MCF 10A (cell line): ENCODE results near the gene GLRA2. TPM values are rescaled to one million over a fixed set of nuclear protein-coding genes. Genes with fewer than 3 reads are reported as not detected.

Experiments
- BruUV-seq: library from RNA; stranded (reverse); fragments of 400-500 nt; replicated peaks from 2 replicates; lab custom pipeline; 2021; lab: Mats Ljungman, UMichigan
- CTCF ChIA-PET: fragments of 300-600 bp; sonication (Branson Sonifier 250); formaldehyde crosslinking; extraction: SDS; loops from one replicate; lab custom pipeline; 2021; ENCODE audit warnings: antibody characterized with exemption, inconsistent platforms; lab: Yijun Ruan, JAX
- POLR2A ChIA-PET: fragments of 300-600, 350-650 bp; sonication (Branson Sonifier 250); formaldehyde crosslinking; extraction: SDS; loops from one replicate; lab custom pipeline; 2020; ENCODE audit warnings: antibody characterized with exemption, inconsistent platforms; lab: Yijun Ruan, JAX
- DNase-seq: peaks from one replicate; pipeline ENCODE4 v3.0.0-alpha.2; 2018; ENCODE audit not compliant: unreplicated experiment
- H3K27ac Mint-ChIP-seq: one replicate; pipeline ENCODE4 v1.8.0; 2022; ENCODE audit warnings: mild to moderate bottlenecking, low read depth, mixed read lengths; ENCODE audit not compliant: unreplicated experiment
- H3K27me3 Mint-ChIP-seq: one replicate; pipeline ENCODE4 v1.8.0; 2022; ENCODE audit warnings: mixed read lengths; ENCODE audit not compliant: insufficient read depth, unreplicated experiment
- H3K36me3 Mint-ChIP-seq: one replicate; pipeline ENCODE4 v1.8.0; 2022; ENCODE audit warnings: mild to moderate bottlenecking, moderate library complexity, mixed read lengths; ENCODE audit not compliant: insufficient read depth, unreplicated experiment
- H3K4me1 Mint-ChIP-seq: one replicate; pipeline ENCODE4 v1.8.0; 2022; ENCODE audit warnings: mixed read lengths; ENCODE audit not compliant: insufficient read depth, unreplicated experiment
- H3K4me3 Mint-ChIP-seq: one replicate; pipeline ENCODE4 v1.8.0; 2022; ENCODE audit warnings: mild to moderate bottlenecking, moderate library complexity, mixed read lengths; ENCODE audit not compliant: unreplicated experiment
- H3K9me3 Mint-ChIP-seq: one replicate; pipeline ENCODE4 v1.8.0; 2022; ENCODE audit warnings: mixed read lengths; ENCODE audit not compliant: unreplicated experiment
- intact Hi-C: fragments of 100-400 bp; cut with micrococcal nuclease; formaldehyde crosslinking; loops from 2 replicates; pipeline ENCODE4 v1.14.1; 2022
- total RNA-seq: library from RNA; stranded (reverse); gene quantifications from 2 replicates; pipeline ENCODE4 v1.2.3, GENCODE V29; 2022
- TF ChIP-seq, protein P1 (sequence below): fragments of 200-600 bp; IDR thresholded peaks from one replicate; pipeline ENCODE4 v1.8.0; 2022; ENCODE audit warnings: antibody characterized with exemption, mild to moderate bottlenecking; ENCODE audit not compliant: unreplicated experiment

The GLRA2 gene
- total RNA-seq, 1 experiment from 2014 or later = not detected

DNA sequence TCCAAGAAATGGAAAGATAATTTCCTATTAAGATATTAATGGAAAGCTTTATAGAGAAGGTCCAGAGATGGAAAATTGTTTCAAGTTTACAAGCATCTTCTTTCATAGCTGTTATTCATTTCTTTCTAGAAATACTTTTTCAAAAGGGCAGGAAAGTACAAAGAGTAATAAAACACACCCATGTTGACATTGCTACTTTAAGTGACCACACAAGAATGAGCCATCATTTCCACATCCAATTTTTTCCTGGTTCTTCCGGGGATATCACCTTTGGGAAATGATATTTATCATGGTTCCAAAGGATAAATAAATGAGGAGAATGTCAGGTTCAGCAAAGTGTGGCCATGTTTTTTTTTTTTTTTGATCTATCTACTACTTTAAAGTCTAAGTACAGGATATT is 4.5 kb downstream of the GLRA2 start:
- H3K4me3 Mint-ChIP-seq = no peak overlapping the region
- intact Hi-C loops = no loop called here
- TF ChIP-seq, protein P1, sequence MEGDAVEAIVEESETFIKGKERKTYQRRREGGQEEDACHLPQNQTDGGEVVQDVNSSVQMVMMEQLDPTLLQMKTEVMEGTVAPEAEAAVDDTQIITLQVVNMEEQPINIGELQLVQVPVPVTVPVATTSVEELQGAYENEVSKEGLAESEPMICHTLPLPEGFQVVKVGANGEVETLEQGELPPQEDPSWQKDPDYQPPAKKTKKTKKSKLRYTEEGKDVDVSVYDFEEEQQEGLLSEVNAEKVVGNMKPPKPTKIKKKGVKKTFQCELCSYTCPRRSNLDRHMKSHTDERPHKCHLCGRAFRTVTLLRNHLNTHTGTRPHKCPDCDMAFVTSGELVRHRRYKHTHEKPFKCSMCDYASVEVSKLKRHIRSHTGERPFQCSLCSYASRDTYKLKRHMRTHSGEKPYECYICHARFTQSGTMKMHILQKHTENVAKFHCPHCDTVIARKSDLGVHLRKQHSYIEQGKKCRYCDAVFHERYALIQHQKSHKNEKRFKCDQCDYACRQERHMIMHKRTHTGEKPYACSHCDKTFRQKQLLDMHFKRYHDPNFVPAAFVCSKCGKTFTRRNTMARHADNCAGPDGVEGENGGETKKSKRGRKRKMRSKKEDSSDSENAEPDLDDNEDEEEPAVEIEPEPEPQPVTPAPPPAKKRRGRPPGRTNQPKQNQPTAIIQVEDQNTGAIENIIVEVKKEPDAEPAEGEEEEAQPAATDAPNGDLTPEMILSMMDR = no peak
- DNase-seq = no peak
- ChIA-PET CTCF (interaction anchor here (0.6 kb wide), 1 partner anchor 654 kb away, joined by 4 read pairs; no protein-coding TSS in a partner anchor), POLR2A (no interaction called here)
- no peaks in the 10 kb centered on the region for H3K9me3 Mint-ChIP-seq
- peaks cover 5% of the 10 kb centered on the region for H3K4me1 Mint-ChIP-seq
- no peak overlapping the region for H3K27ac Mint-ChIP-seq
- BruUV-seq = no TSS peak
- H3K36me3 Mint-ChIP-seq = no peaks in the 10 kb centered on the region
- peaks cover 40% of the 10 kb centered on the region for H3K27me3 Mint-ChIP-seq

- POLR2A ChIA-PET = no interaction called here
- TF ChIP-seq, protein P1 = no peak
- Mint-ChIP-seq H3K4me1 (no peaks in the 10 kb centered on the region), H3K4me3 (no peak overlapping the region), H3K27me3 (peaks cover 26% of the 10 kb centered on the region), H3K36me3 (no peaks in the 10 kb centered on the region), H3K9me3 (no peaks in the 10 kb centered on the region), H3K27ac (no peak overlapping the region)
- CTCF ChIA-PET = no interaction called here
- no peak for DNase-seq
- intact Hi-C loops = no loop called here
- BruUV-seq = no TSS peak
Measured at GRCh38 chrX:14546190-14546589, 16.9 kb downstream of the GLRA2 start.

- intact Hi-C loops = no loop called here
Measured at GRCh38 chrX:14554131-14554715, 24.9 kb downstream of the GLRA2 start.

GRCh38 chrX:14564058-14564457 is 34.7 kb downstream of the GLRA2 start:
- peaks cover 22% of the 10 kb centered on the region for H3K27me3 Mint-ChIP-seq
- no peaks in the 10 kb centered on the region for H3K36me3 Mint-ChIP-seq
- no peak overlapping the region for H3K27ac Mint-ChIP-seq
- intact Hi-C loops = no loop called here
- POLR2A ChIA-PET = interaction anchor here (0.8 kb wide), 1 partner anchor 89 kb away, joined by 4 read pairs; no protein-coding TSS in a partner anchor
- TF ChIP-seq, protein P1 = no peak
- BruUV-seq = no TSS peak
- CTCF ChIA-PET = interaction anchor here (0.9 kb wide), 1 partner anchor 679 kb away, joined by 3 read pairs; no protein-coding TSS in a partner anchor
- peaks cover 10% of the 10 kb centered on the region for H3K9me3 Mint-ChIP-seq
- H3K4me1 Mint-ChIP-seq = no peaks in the 10 kb centered on the region
- no peak for DNase-seq
- H3K4me3 Mint-ChIP-seq = no peak overlapping the region

More at GRCh38 chrX:14554131-14554715, 24.9 kb downstream of the GLRA2 start:
- TF ChIP-seq, protein P1 = no peak
- H3K27me3 Mint-ChIP-seq = peaks cover 48% of the 10 kb centered on the region
- no peak for DNase-seq
- no peak overlapping the region for H3K4me3 Mint-ChIP-seq
- H3K4me1 Mint-ChIP-seq = no peaks in the 10 kb centered on the region
- no TSS peak for BruUV-seq
- CTCF ChIA-PET = no interaction called here
- no peaks in the 10 kb centered on the region for H3K9me3 Mint-ChIP-seq
- no peak overlapping the region for H3K27ac Mint-ChIP-seq
- POLR2A ChIA-PET = interaction anchor here (0.6 kb wide), 1 partner anchor 707 kb away, joined by 3 read pairs; no protein-coding TSS in a partner anchor
- no peaks in the 10 kb centered on the region for H3K36me3 Mint-ChIP-seq
